Astrocyte (in vitro differentiated cells and primary cell): ENCODE data around the gene ATP2C1.

Experiments
- CTCF ChIP-seq: IDR thresholded peaks from 2 replicates; pipeline ENCODE4 v1.5.1; 2011; ENCODE audit warnings: low read depth, mild to moderate bottlenecking, inconsistent platforms, low read length, moderate library complexity; ENCODE audit not compliant: insufficient read depth
- EZH2 ChIP-seq: IDR thresholded peaks from 2 replicates; pipeline ENCODE4 v1.6.1; 2012; ENCODE audit warnings: mild to moderate bottlenecking, low read length, inconsistent platforms; ENCODE audit not compliant: insufficient read depth

GRCh38 chr3:130932979-130933378 lies 39.1 kb downstream of the ATP2C1 start:
- no peak for TF ChIP-seq CTCF
- no peak for TF ChIP-seq EZH2
